ENCODE measurements around the gene LETM1. TPM values are rescaled to one million over a fixed set of nuclear protein-coding genes. Genes with fewer than 3 reads are reported as not detected.

The LETM1 gene
- total and polyA plus RNA-seq, 2 experiments from 2014 or later: 29.4 to 46.0 TPM

GRCh38 chr4:1859389-1859753, 3.4 kb upstream of the LETM1 start:
- Histone ChIP-seq H2AFZ (no peak overlapping the region), H3K27ac (no peak overlapping the region), H3K79me2 (peaks cover 22% of the 10 kb centered on the region), H4K20me1 (ENCODE audit: insufficient read depth, poor library complexity, severe bottlenecking) (no peaks in the 10 kb centered on the region), H3K36me3 (replicated peaks; ENCODE audit: insufficient read depth, low read depth) (no peaks in the 10 kb centered on the region), H3K27me3 (no peaks in the 10 kb centered on the region), H3K4me1 (ENCODE audit: insufficient read depth) (peaks cover 41% of the 10 kb centered on the region), H3K9me3 (ENCODE audit: low read depth) (no peaks in the 10 kb centered on the region), H3K4me3 (no peak overlapping the region), H3K9me2 (replicated peaks; ENCODE audit: insufficient read depth) (no peaks in the 10 kb centered on the region), H3K4me2 (no peak overlapping the region)
- 88% methylated on average over 1 of the region's 1 CpG for WGBS (ENCODE audit: low lambda C conversion rate, missing lambda C conversion rate)
- TF ChIP-seq EZH2phosphoT487 (IDR thresholded peaks at IDR 0.05; ENCODE audit: low read depth, severe bottlenecking, unreplicated experiment): no peak
- no peak for TF ChIP-seq EZH2 (IDR thresholded peaks at IDR 0.05; ENCODE audit: borderline replicate concordance)
- TF ChIP-seq, protein P1, sequence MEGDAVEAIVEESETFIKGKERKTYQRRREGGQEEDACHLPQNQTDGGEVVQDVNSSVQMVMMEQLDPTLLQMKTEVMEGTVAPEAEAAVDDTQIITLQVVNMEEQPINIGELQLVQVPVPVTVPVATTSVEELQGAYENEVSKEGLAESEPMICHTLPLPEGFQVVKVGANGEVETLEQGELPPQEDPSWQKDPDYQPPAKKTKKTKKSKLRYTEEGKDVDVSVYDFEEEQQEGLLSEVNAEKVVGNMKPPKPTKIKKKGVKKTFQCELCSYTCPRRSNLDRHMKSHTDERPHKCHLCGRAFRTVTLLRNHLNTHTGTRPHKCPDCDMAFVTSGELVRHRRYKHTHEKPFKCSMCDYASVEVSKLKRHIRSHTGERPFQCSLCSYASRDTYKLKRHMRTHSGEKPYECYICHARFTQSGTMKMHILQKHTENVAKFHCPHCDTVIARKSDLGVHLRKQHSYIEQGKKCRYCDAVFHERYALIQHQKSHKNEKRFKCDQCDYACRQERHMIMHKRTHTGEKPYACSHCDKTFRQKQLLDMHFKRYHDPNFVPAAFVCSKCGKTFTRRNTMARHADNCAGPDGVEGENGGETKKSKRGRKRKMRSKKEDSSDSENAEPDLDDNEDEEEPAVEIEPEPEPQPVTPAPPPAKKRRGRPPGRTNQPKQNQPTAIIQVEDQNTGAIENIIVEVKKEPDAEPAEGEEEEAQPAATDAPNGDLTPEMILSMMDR (IDR thresholded peaks at IDR 0.05; ENCODE audit: poor library complexity): no peak
- peak; percentile 3 for DNase-seq (ENCODE audit: low spot score)

DNA sequence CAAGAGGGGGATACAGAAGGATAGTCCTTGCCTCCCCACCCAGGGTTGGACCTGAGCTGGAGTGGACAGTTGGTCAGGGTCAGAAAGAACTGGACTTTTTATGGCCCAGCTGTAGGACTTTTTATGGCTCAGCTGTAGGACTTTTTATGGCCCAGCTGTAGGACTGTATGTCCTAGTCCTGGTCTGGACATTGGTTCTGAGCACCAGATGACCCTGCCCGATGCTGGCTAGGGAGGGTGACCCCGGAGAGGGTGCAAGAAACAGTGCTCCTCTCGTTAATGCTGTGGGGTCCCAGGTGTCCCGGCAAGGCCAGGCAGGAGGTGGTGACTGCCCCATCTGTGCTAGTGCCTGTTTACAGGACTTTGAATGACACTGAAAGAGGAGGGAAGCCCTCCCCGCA, 2.0 kb upstream of the LETM1 start:
- no peak for DNase-seq (ENCODE audit: low spot score)
- no peaks in the 10 kb centered on the region for H3K27me3 ChIP-seq
- TF ChIP-seq EZH2phosphoT487 (IDR thresholded peaks at IDR 0.05; ENCODE audit: low read depth, severe bottlenecking, unreplicated experiment): no peak
- TF ChIP-seq, protein P1 (IDR thresholded peaks at IDR 0.05; ENCODE audit: poor library complexity): no peak
- no peak for TF ChIP-seq EZH2 (IDR thresholded peaks at IDR 0.05; ENCODE audit: borderline replicate concordance)
- H3K79me2 ChIP-seq: peaks cover 36% of the 10 kb centered on the region
- no peaks in the 10 kb centered on the region for H3K9me2 ChIP-seq (replicated peaks; ENCODE audit: insufficient read depth)
- H4K20me1 ChIP-seq (ENCODE audit: insufficient read depth, poor library complexity, severe bottlenecking): peaks cover 2% of the 10 kb centered on the region
- H3K27ac ChIP-seq: peak overlapping the region; percentile 9
- no peaks in the 10 kb centered on the region for H3K9me3 ChIP-seq (ENCODE audit: low read depth)
- H3K36me3 ChIP-seq (replicated peaks; ENCODE audit: insufficient read depth, low read depth): no peaks in the 10 kb centered on the region
- peaks cover 29% of the 10 kb centered on the region for H3K4me1 ChIP-seq (ENCODE audit: insufficient read depth)
- 94% methylated on average over 5 of the region's 5 CpGs for WGBS (ENCODE audit: low lambda C conversion rate, missing lambda C conversion rate)
- H3K4me3 ChIP-seq: no peak overlapping the region
- peak overlapping the region; percentile 97 for H3K4me2 ChIP-seq
- H2AFZ ChIP-seq: no peak overlapping the region

DNA sequence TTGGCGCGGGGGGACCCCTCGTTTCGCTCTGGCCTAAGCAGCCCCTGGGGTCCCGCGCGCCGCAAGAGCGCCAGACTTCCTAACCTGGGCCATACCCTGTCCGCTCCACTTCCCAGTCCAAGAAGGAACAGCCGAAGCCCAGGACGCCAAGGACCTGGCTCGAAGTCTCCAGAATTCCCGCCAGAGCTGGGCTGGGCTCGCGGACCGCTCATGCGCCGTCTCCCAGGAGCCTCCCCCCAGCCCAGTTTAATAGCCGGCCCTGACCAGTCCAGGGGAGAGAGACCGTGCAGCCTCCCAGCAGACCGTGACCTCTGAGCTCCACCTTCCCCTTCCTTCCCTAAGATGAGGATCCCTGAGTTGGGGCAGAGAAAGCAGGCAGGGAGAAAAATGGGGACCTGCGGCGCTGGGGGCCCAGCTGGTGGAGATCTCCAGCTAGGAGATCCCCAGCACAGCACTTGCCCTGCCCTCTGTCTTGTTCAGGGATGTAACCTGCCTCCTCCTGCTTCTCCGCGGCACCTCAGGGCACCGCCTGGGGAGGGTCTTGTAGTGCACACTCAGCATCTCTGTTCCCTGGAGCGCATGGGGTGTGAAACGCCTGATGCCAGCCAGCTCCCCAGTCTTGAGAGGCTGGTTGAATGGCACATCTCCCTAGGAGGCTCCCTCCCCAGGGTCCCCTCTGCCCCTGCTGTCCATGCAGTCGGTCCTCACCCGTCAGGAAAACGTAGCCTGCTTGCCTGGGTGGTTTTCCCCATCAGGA, 1.2 kb upstream of the LETM1 start:
- no peaks in the 10 kb centered on the region for H3K36me3 ChIP-seq (replicated peaks; ENCODE audit: insufficient read depth, low read depth)
- peak overlapping the region; percentile 97 for H3K4me2 ChIP-seq
- H3K9me3 ChIP-seq (ENCODE audit: low read depth): no peaks in the 10 kb centered on the region
- WGBS (ENCODE audit: low lambda C conversion rate, missing lambda C conversion rate): 31% methylated on average over 25 of the region's 32 CpGs
- H4K20me1 ChIP-seq (ENCODE audit: insufficient read depth, poor library complexity, severe bottlenecking): peaks cover 10% of the 10 kb centered on the region
- no peaks in the 10 kb centered on the region for H3K9me2 ChIP-seq (replicated peaks; ENCODE audit: insufficient read depth)
- no peak for TF ChIP-seq EZH2phosphoT487 (IDR thresholded peaks at IDR 0.05; ENCODE audit: low read depth, severe bottlenecking, unreplicated experiment)
- TF ChIP-seq, protein P1 (IDR thresholded peaks at IDR 0.05; ENCODE audit: poor library complexity): no peak
- TF ChIP-seq EZH2 (IDR thresholded peaks at IDR 0.05; ENCODE audit: borderline replicate concordance): no peak
- H3K4me1 ChIP-seq (ENCODE audit: insufficient read depth): peaks cover 25% of the 10 kb centered on the region
- peak; percentile 54 for DNase-seq (ENCODE audit: low spot score)
- H2AFZ ChIP-seq: peak overlapping the region; percentile 77
- H3K27me3 ChIP-seq: no peaks in the 10 kb centered on the region
- peaks cover 44% of the 10 kb centered on the region for H3K79me2 ChIP-seq
- peak overlapping the region; percentile 84 for H3K27ac ChIP-seq
- peak overlapping the region; percentile 61 for H3K4me3 ChIP-seq
